ENCODE data around the gene TIMM23.

Gene TIMM23

GRCh38 chr10:46035923-46036849 lies 63.9 kb downstream of the TIMM23 start:
- no peak overlapping the region for H3K27ac ChIP-seq (ENCODE audit: low read length)
- no peaks in the 10 kb centered on the region for H3K79me2 ChIP-seq (ENCODE audit: low read length)
- H3K27me3 ChIP-seq (ENCODE audit: low read depth, low read length) = no peaks in the 10 kb centered on the region
- H3K36me3 ChIP-seq (replicated peaks; ENCODE audit: low read depth, low read length) = no peaks in the 10 kb centered on the region
- H4K20me1 ChIP-seq (ENCODE audit: insufficient read depth, low read length) = no peaks in the 10 kb centered on the region
- H2AFZ ChIP-seq (ENCODE audit: low read depth, low read length) = no peak overlapping the region
- H3K9me3 ChIP-seq (ENCODE audit: insufficient read depth, low read length) = no peaks in the 10 kb centered on the region
- no peaks in the 10 kb centered on the region for H3K4me1 ChIP-seq (ENCODE audit: low read length)
- no peak overlapping the region for H3K4me2 ChIP-seq (ENCODE audit: low read length)
- H3K9ac ChIP-seq (ENCODE audit: low read length) = no peak overlapping the region
- H3K4me3 ChIP-seq (ENCODE audit: low read length) = no peak overlapping the region
- TF ChIP-seq CTCF (IDR thresholded peaks at IDR 0.05; ENCODE audit: low read depth, low read length) = no peak
- no peak for TF ChIP-seq EZH2phosphoT487 (IDR thresholded peaks at IDR 0.05; ENCODE audit: low read depth)

GRCh38 chr10:46037107-46037825 lies 65.0 kb downstream of the TIMM23 start:
- H3K4me2 ChIP-seq (ENCODE audit: low read length) = no peak overlapping the region
- no peak overlapping the region for H3K4me3 ChIP-seq (ENCODE audit: low read length)
- H3K36me3 ChIP-seq (replicated peaks; ENCODE audit: low read depth, low read length) = no peaks in the 10 kb centered on the region
- H3K79me2 ChIP-seq (ENCODE audit: low read length) = no peaks in the 10 kb centered on the region
- no peaks in the 10 kb centered on the region for H3K9me3 ChIP-seq (ENCODE audit: insufficient read depth, low read length)
- H2AFZ ChIP-seq (ENCODE audit: low read depth, low read length) = no peak overlapping the region
- TF ChIP-seq EZH2phosphoT487 (IDR thresholded peaks at IDR 0.05; ENCODE audit: low read depth) = no peak
- TF ChIP-seq CTCF (IDR thresholded peaks at IDR 0.05; ENCODE audit: low read depth, low read length) = no peak
- no peak overlapping the region for H3K9ac ChIP-seq (ENCODE audit: low read length)
- H3K4me1 ChIP-seq (ENCODE audit: low read length) = no peaks in the 10 kb centered on the region
- H4K20me1 ChIP-seq (ENCODE audit: insufficient read depth, low read length) = no peaks in the 10 kb centered on the region
- no peak overlapping the region for H3K27ac ChIP-seq (ENCODE audit: low read length)
- H3K27me3 ChIP-seq (ENCODE audit: low read depth, low read length) = no peaks in the 10 kb centered on the region

GRCh38 chr10:46040004-46040403 lies 67.7 kb downstream of the TIMM23 start:
- H3K4me3 ChIP-seq (ENCODE audit: low read length) = no peak overlapping the region
- no peak overlapping the region for H2AFZ ChIP-seq (ENCODE audit: low read depth, low read length)
- H3K79me2 ChIP-seq (ENCODE audit: low read length) = no peaks in the 10 kb centered on the region
- no peaks in the 10 kb centered on the region for H3K9me3 ChIP-seq (ENCODE audit: insufficient read depth, low read length)
- H3K27me3 ChIP-seq (ENCODE audit: low read depth, low read length) = no peaks in the 10 kb centered on the region
- no peak overlapping the region for H3K27ac ChIP-seq (ENCODE audit: low read length)
- H3K9ac ChIP-seq (ENCODE audit: low read length) = no peak overlapping the region
- no peak overlapping the region for H3K4me2 ChIP-seq (ENCODE audit: low read length)
- no peaks in the 10 kb centered on the region for H4K20me1 ChIP-seq (ENCODE audit: insufficient read depth, low read length)
- no peaks in the 10 kb centered on the region for H3K4me1 ChIP-seq (ENCODE audit: low read length)
- TF ChIP-seq EZH2phosphoT487 (IDR thresholded peaks at IDR 0.05; ENCODE audit: low read depth) (no peak), CTCF (IDR thresholded peaks at IDR 0.05; ENCODE audit: low read depth, low read length) (no peak)
- no peaks in the 10 kb centered on the region for H3K36me3 ChIP-seq (replicated peaks; ENCODE audit: low read depth, low read length)

GRCh38 chr10:46042527-46042926 lies 70.2 kb downstream of the TIMM23 start:
- TF ChIP-seq CTCF (IDR thresholded peaks at IDR 0.05; ENCODE audit: low read depth, low read length) (no peak), EZH2phosphoT487 (IDR thresholded peaks at IDR 0.05; ENCODE audit: low read depth) (no peak)
- H3K79me2 ChIP-seq (ENCODE audit: low read length) = no peaks in the 10 kb centered on the region
- no peak overlapping the region for H3K9ac ChIP-seq (ENCODE audit: low read length)
- no peaks in the 10 kb centered on the region for H4K20me1 ChIP-seq (ENCODE audit: insufficient read depth, low read length)
- H3K4me3 ChIP-seq (ENCODE audit: low read length) = no peak overlapping the region
- H3K4me2 ChIP-seq (ENCODE audit: low read length) = no peak overlapping the region
- no peaks in the 10 kb centered on the region for H3K36me3 ChIP-seq (replicated peaks; ENCODE audit: low read depth, low read length)
- no peak overlapping the region for H3K27ac ChIP-seq (ENCODE audit: low read length)
- H3K27me3 ChIP-seq (ENCODE audit: low read depth, low read length) = no peaks in the 10 kb centered on the region
- H2AFZ ChIP-seq (ENCODE audit: low read depth, low read length) = no peak overlapping the region
- no peaks in the 10 kb centered on the region for H3K4me1 ChIP-seq (ENCODE audit: low read length)
- H3K9me3 ChIP-seq (ENCODE audit: insufficient read depth, low read length) = no peaks in the 10 kb centered on the region

All from OCI-LY3 (cell line).